ENCODE results near the gene FBN1.

The FBN1 gene

DNA sequence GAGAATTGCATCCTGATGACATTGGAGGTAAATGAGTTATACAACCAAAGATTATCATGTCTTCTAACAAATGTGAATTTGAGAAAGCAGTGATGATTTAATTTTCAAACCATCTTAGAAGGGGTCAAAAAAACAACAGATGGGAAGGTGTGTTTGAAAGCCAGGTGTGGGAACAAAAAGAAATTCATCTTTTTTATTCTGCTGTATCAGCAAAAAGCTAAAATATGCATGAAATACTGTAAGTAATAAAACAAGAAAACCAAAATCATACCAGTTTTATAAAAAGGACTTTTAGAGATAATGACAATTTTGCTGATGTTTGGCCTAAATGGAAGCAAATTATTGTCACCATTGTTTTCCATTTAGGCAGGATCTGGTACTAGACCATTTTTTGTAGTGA lies 145.5 kb downstream of the FBN1 start:
- no peak overlapping the region for H3K4me2 ChIP-seq (ENCODE audit: low read length)
- no peak overlapping the region for H3K9ac ChIP-seq (ENCODE audit: low read length)
- TF ChIP-seq, protein P1, sequence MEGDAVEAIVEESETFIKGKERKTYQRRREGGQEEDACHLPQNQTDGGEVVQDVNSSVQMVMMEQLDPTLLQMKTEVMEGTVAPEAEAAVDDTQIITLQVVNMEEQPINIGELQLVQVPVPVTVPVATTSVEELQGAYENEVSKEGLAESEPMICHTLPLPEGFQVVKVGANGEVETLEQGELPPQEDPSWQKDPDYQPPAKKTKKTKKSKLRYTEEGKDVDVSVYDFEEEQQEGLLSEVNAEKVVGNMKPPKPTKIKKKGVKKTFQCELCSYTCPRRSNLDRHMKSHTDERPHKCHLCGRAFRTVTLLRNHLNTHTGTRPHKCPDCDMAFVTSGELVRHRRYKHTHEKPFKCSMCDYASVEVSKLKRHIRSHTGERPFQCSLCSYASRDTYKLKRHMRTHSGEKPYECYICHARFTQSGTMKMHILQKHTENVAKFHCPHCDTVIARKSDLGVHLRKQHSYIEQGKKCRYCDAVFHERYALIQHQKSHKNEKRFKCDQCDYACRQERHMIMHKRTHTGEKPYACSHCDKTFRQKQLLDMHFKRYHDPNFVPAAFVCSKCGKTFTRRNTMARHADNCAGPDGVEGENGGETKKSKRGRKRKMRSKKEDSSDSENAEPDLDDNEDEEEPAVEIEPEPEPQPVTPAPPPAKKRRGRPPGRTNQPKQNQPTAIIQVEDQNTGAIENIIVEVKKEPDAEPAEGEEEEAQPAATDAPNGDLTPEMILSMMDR (IDR thresholded peaks at IDR 0.05; ENCODE audit: low read depth, low read length), result no peak
- no peak for TF ChIP-seq EZH2phosphoT487 (IDR thresholded peaks at IDR 0.05; ENCODE audit: low read depth)
- no peaks in the 10 kb centered on the region for H4K20me1 ChIP-seq (ENCODE audit: insufficient read depth, low read length)
- H3K4me3 ChIP-seq (ENCODE audit: low read length), result no peak overlapping the region
- no peak overlapping the region for H3K27ac ChIP-seq (ENCODE audit: low read length)
- H2AFZ ChIP-seq (ENCODE audit: low read depth, low read length), result no peak overlapping the region
- H3K36me3 ChIP-seq (replicated peaks; ENCODE audit: low read depth, low read length), result no peaks in the 10 kb centered on the region
- H3K79me2 ChIP-seq (ENCODE audit: low read length), result no peaks in the 10 kb centered on the region
- H3K9me3 ChIP-seq (ENCODE audit: insufficient read depth, low read length), result no peaks in the 10 kb centered on the region
- no peaks in the 10 kb centered on the region for H3K27me3 ChIP-seq (ENCODE audit: low read depth, low read length)
- H3K4me1 ChIP-seq (ENCODE audit: low read length), result peaks cover 27% of the 10 kb centered on the region

DNA sequence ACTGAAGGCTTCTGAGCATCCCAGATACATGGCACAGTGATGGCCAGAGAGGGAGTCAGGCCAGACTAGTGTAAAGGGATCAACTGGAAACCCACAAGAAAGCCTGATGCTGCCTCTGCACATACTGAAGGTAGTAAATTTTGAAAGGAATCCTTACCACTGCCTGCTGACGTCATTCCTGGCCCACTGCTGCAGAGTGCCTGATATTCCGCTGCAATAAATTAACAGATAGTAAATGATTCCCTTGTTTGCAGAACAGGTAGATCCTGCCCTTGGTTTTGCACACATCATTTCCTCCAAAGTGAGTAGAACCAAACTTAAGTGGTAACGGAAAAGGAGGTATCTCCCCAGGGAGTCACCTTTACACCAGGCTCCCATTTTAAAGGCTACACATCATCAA lies 146.7 kb downstream of the FBN1 start:
- TF ChIP-seq EZH2phosphoT487 (IDR thresholded peaks at IDR 0.05; ENCODE audit: low read depth), result no peak
- TF ChIP-seq, protein P1 (IDR thresholded peaks at IDR 0.05; ENCODE audit: low read depth, low read length), result no peak
- Histone ChIP-seq H3K9ac (ENCODE audit: low read length) (no peak overlapping the region), H2AFZ (ENCODE audit: low read depth, low read length) (no peak overlapping the region), H4K20me1 (ENCODE audit: insufficient read depth, low read length) (no peaks in the 10 kb centered on the region), H3K79me2 (ENCODE audit: low read length) (no peaks in the 10 kb centered on the region), H3K4me3 (ENCODE audit: low read length) (no peak overlapping the region), H3K27ac (ENCODE audit: low read length) (no peak overlapping the region), H3K4me2 (ENCODE audit: low read length) (no peak overlapping the region), H3K27me3 (ENCODE audit: low read depth, low read length) (no peaks in the 10 kb centered on the region), H3K4me1 (ENCODE audit: low read length) (peaks cover 23% of the 10 kb centered on the region), H3K9me3 (ENCODE audit: insufficient read depth, low read length) (no peaks in the 10 kb centered on the region), H3K36me3 (replicated peaks; ENCODE audit: low read depth, low read length) (no peaks in the 10 kb centered on the region)

DNA sequence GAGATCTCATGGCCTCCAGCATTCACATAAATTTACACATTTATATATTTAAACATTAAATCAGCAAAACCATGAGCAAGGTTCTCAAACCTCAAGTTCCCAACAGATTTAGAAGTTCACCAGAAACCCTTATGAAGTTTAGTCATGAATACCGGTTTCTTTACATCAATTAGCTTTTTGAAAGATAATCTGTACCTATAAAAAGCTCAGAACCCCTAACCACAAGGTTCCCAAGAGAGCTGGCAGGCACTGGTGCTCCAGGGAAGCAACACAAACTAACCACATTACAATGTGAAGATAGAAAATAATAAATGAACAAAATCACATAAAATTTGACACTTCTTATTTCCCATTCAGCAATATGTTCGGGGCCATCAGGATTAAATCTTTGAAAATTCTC lies 150.9 kb downstream of the FBN1 start:
- Histone ChIP-seq H3K36me3 (replicated peaks; ENCODE audit: low read depth, low read length) (no peaks in the 10 kb centered on the region), H4K20me1 (ENCODE audit: insufficient read depth, low read length) (no peaks in the 10 kb centered on the region), H3K79me2 (ENCODE audit: low read length) (no peaks in the 10 kb centered on the region), H3K9ac (ENCODE audit: low read length) (no peak overlapping the region), H3K9me3 (ENCODE audit: insufficient read depth, low read length) (no peaks in the 10 kb centered on the region), H3K4me2 (ENCODE audit: low read length) (no peak overlapping the region), H3K27me3 (ENCODE audit: low read depth, low read length) (no peaks in the 10 kb centered on the region), H2AFZ (ENCODE audit: low read depth, low read length) (no peak overlapping the region), H3K4me3 (ENCODE audit: low read length) (no peak overlapping the region), H3K4me1 (ENCODE audit: low read length) (peaks cover 2% of the 10 kb centered on the region; the same call in 1 of the 2 replicates), H3K27ac (ENCODE audit: low read length) (no peak overlapping the region)
- TF ChIP-seq, protein P1 (IDR thresholded peaks at IDR 0.05; ENCODE audit: low read depth, low read length), result no peak
- TF ChIP-seq EZH2phosphoT487 (IDR thresholded peaks at IDR 0.05; ENCODE audit: low read depth), result no peak

DNA sequence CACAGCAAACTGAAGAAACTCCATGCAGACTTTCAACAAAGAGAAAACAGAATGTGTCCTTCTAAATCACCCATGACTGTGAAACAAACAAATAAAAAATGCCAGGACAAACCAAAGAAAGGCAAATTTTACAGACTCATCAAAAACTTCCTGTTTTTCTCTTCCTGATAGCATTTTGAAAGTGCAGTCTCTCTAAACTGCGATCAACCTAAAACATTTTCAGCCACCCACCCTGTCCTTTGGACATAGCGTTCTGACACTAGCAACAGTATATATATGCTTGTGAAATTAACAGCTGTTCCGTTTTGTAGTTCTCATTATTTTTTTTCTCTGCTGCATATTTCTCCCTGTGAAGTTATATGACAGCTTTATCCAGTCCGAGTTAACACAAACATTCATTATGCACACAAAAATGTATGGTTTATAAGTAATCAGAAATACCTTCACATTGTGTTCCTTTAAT lies 151.7 kb downstream of the FBN1 start:
- Histone ChIP-seq H3K27me3 (ENCODE audit: low read depth, low read length) (no peaks in the 10 kb centered on the region), H3K9ac (ENCODE audit: low read length) (no peak overlapping the region), H3K4me1 (ENCODE audit: low read length) (peaks cover 2% of the 10 kb centered on the region; the same call in 1 of the 2 replicates), H2AFZ (ENCODE audit: low read depth, low read length) (no peak overlapping the region), H3K79me2 (ENCODE audit: low read length) (no peaks in the 10 kb centered on the region), H3K4me3 (ENCODE audit: low read length) (no peak overlapping the region), H3K27ac (ENCODE audit: low read length) (no peak overlapping the region), H3K36me3 (replicated peaks; ENCODE audit: low read depth, low read length) (no peaks in the 10 kb centered on the region), H3K9me3 (ENCODE audit: insufficient read depth, low read length) (no peaks in the 10 kb centered on the region), H3K4me2 (ENCODE audit: low read length) (no peak overlapping the region), H4K20me1 (ENCODE audit: insufficient read depth, low read length) (no peaks in the 10 kb centered on the region)
- no peak for TF ChIP-seq EZH2phosphoT487 (IDR thresholded peaks at IDR 0.05; ENCODE audit: low read depth)
- TF ChIP-seq, protein P1 (IDR thresholded peaks at IDR 0.05; ENCODE audit: low read depth, low read length), result no peak
